Measurements from ENCODE around the gene ARHGAP18. TPM values are rescaled to one million over a fixed set of nuclear protein-coding genes. Genes with fewer than 3 reads are reported as not detected.
A peak's percentile ranks its signal among the peaks of the same experiment; 100 is the strongest.

The ARHGAP18 gene
- total RNA-seq, 6 donors from 2014 or later = 30.4 to 56.8 (median 48.9) TPM

GRCh38 chr6:129691043-129691640 is 18.8 kb downstream of the ARHGAP18 start:
- DNase-seq (no peak), ATAC-seq (ENCODE audit: low FRiP score in 2 of 2) (no peak)
- no peaks in the 10 kb centered on the region for H3K27me3 ChIP-seq
- no peaks in the 10 kb centered on the region for H3K36me3 ChIP-seq
- TF ChIP-seq POLR2AphosphoS5 (IDR thresholded peaks at IDR 0.05) (no peak), CTCF (IDR thresholded peaks at IDR 0.05) (no peak), POLR2A (IDR thresholded peaks at IDR 0.05) (no peak), EP300 (IDR thresholded peaks at IDR 0.05) (no peak)
- 83 to 89% methylated on average over 5 of the region's 5 CpGs for WGBS, 2 donors
- H3K4me3 ChIP-seq = no peak overlapping the region
- H3K9me3 ChIP-seq = no peaks in the 10 kb centered on the region
- H3K27ac ChIP-seq = no peak overlapping the region
- peaks cover 53 to 63% (median 56%) of the 10 kb centered on the region in 4 donors for H3K4me1 ChIP-seq

- H3K4me3 ChIP-seq = no peak overlapping the region
- H3K36me3 ChIP-seq = no peaks in the 10 kb centered on the region
- H3K4me1 ChIP-seq = peaks cover 52 to 81% (median 66%) of the 10 kb centered on the region in 4 donors
- DNase-seq (no peak), ATAC-seq (ENCODE audit: low FRiP score in 2 of 2) (peak; percentile 76 to 78)
- no peaks in the 10 kb centered on the region for H3K9me3 ChIP-seq
- 50 to 53% methylated on average over 7 of the region's 7 CpGs for WGBS, 2 donors
- no peaks in the 10 kb centered on the region for H3K27me3 ChIP-seq
- no peak for TF ChIP-seq CTCF (IDR thresholded peaks at IDR 0.05)
- peak in 1 of 2 donors; percentile 29 for TF ChIP-seq POLR2AphosphoS5 (IDR thresholded peaks at IDR 0.05)
- H3K27ac ChIP-seq = peak overlapping the region; percentile 41 to 86 (median 84)
Measured at GRCh38 chr6:129686941-129687627, 22.9 kb downstream of the ARHGAP18 start.

- WGBS, 2 donors = 55% methylated on average over 5 of the region's 5 CpGs
- peak overlapping the region; percentile 76 to 86 (median 84) for H3K27ac ChIP-seq
- H3K9me3 ChIP-seq = no peaks in the 10 kb centered on the region
- no peak for DNase-seq
- H3K4me1 ChIP-seq = peaks cover 47 to 79% (median 62%) of the 10 kb centered on the region in 4 donors
- H3K36me3 ChIP-seq = no peaks in the 10 kb centered on the region
- TF ChIP-seq POLR2AphosphoS5 (IDR thresholded peaks at IDR 0.05) (no peak), EP300 (IDR thresholded peaks at IDR 0.05) (no peak), CTCF (IDR thresholded peaks at IDR 0.05) (no peak), POLR2A (IDR thresholded peaks at IDR 0.05) (peak in 1 of 4 donors; percentile 32)
- ATAC-seq (ENCODE audit: low FRiP score in 2 of 2) = peak in 1 of 2 donors; percentile 59
- no peaks in the 10 kb centered on the region for H3K27me3 ChIP-seq
- H3K4me3 ChIP-seq = no peak overlapping the region
Measured at GRCh38 chr6:129685662-129686031, 24.3 kb downstream of the ARHGAP18 start.

- whole genome bisulfite sequencing, 2 donors = 79 to 83% methylated on average over 8 of the region's 8 CpGs
- H3K4me1 ChIP-seq = peaks cover 47 to 84% (median 62%) of the 10 kb centered on the region in 4 donors
- peak overlapping the region; percentile 76 to 86 (median 84) for H3K27ac ChIP-seq
- H3K9me3 ChIP-seq = no peaks in the 10 kb centered on the region
- H3K4me3 ChIP-seq = no peak overlapping the region
- H3K27me3 ChIP-seq = no peaks in the 10 kb centered on the region
- ATAC-seq (ENCODE audit: low FRiP score in 2 of 2) = peak in 1 of 2 donors; percentile 14
- DNase-seq = no peak
- no peak for TF ChIP-seq POLR2A (IDR thresholded peaks at IDR 0.05)
- no peak for TF ChIP-seq CTCF (IDR thresholded peaks at IDR 0.05)
- TF ChIP-seq POLR2AphosphoS5 (IDR thresholded peaks at IDR 0.05) = no peak
- no peak for TF ChIP-seq EP300 (IDR thresholded peaks at IDR 0.05)
- no peaks in the 10 kb centered on the region for H3K36me3 ChIP-seq
Measured at GRCh38 chr6:129684903-129685661, 24.9 kb downstream of the ARHGAP18 start.
